ENCODE results near the gene PPHLN1.

The PPHLN1 gene

GRCh38 chr12:42325653-42326474 lies at the start of gene PPHLN1, which contains the start of gene ZCRB1:
PPHLN1 (plus strand) TSS chr12:42326167; CDS start chr12:42335903, 9,736 bp downstream.
ZCRB1 (minus strand) TSS chr12:42326094; CDS start chr12:42324102, 1,992 bp downstream.
- DNase-seq (ENCODE audit: low read depth), result peak; percentile 83

- no peak for DNase-seq (ENCODE audit: low read depth)
Observed at GRCh38 chr12:42277396-42278127, 48.4 kb upstream of the PPHLN1 start.

- no peak for DNase-seq (ENCODE audit: low read depth)
Observed at GRCh38 chr12:42278128-42278510, 47.8 kb upstream of the PPHLN1 start.

- no peak for DNase-seq (ENCODE audit: low read depth)
Observed at GRCh38 chr12:42281278-42281677, 44.7 kb upstream of the PPHLN1 start.

- no peak for DNase-seq (ENCODE audit: low read depth)
Observed at GRCh38 chr12:42281844-42282243, 44.1 kb upstream of the PPHLN1 start.

- no peak for DNase-seq (ENCODE audit: low read depth)
Observed at GRCh38 chr12:42282294-42282693, 43.7 kb upstream of the PPHLN1 start.

- DNase-seq (ENCODE audit: low read depth), result no peak
Observed at GRCh38 chr12:42283739-42284138, 42.2 kb upstream of the PPHLN1 start.

- DNase-seq (ENCODE audit: low read depth), result no peak
Observed at GRCh38 chr12:42284157-42284556, 41.8 kb upstream of the PPHLN1 start.

GRCh38 chr12:42284876-42285275 lies 41.1 kb upstream of the PPHLN1 start:
- no peak for DNase-seq (ENCODE audit: low read depth)

- no peak for DNase-seq (ENCODE audit: low read depth)
Observed at GRCh38 chr12:42285431-42285830, 40.5 kb upstream of the PPHLN1 start.

- no peak for DNase-seq (ENCODE audit: low read depth)
Observed at GRCh38 chr12:42286741-42287140, 39.2 kb upstream of the PPHLN1 start.

GRCh38 chr12:42288544-42288943 lies 37.4 kb upstream of the PPHLN1 start:
- no peak for DNase-seq (ENCODE audit: low read depth)

- no peak for DNase-seq (ENCODE audit: low read depth)
Observed at GRCh38 chr12:42291680-42292079, 34.3 kb upstream of the PPHLN1 start.

GRCh38 chr12:42296503-42297109 lies 29.4 kb upstream of the PPHLN1 start:
- DNase-seq (ENCODE audit: low read depth), result peak; percentile 3

GRCh38 chr12:42298887-42299286 lies 27.1 kb upstream of the PPHLN1 start:
- no peak for DNase-seq (ENCODE audit: low read depth)

- peak; percentile 34 for DNase-seq (ENCODE audit: low read depth)
Observed at GRCh38 chr12:42299392-42300308, 26.3 kb upstream of the PPHLN1 start.

GRCh38 chr12:42306297-42306696 lies 19.7 kb upstream of the PPHLN1 start:
- no peak for DNase-seq (ENCODE audit: low read depth)

- no peak for DNase-seq (ENCODE audit: low read depth)
Observed at GRCh38 chr12:42308390-42308789, 17.6 kb upstream of the PPHLN1 start.

GRCh38 chr12:42309996-42310395 lies 16.0 kb upstream of the PPHLN1 start:
- DNase-seq (ENCODE audit: low read depth), result no peak

- no peak for DNase-seq (ENCODE audit: low read depth)
Observed at GRCh38 chr12:42315108-42315507, 10.9 kb upstream of the PPHLN1 start.

GRCh38 chr12:42320796-42321195 lies 5.2 kb upstream of the PPHLN1 start:
- DNase-seq (ENCODE audit: low read depth), result no peak

- DNase-seq (ENCODE audit: low read depth), result no peak
Observed at GRCh38 chr12:42322567-42322966, 3.4 kb upstream of the PPHLN1 start.

All from EH (cell line).